ENCODE results near the gene IGF2BP1. TPM values are rescaled to one million over a fixed set of nuclear protein-coding genes. Genes with fewer than 3 reads are reported as not detected.
"Not testable (repeated sequence)": the region's sequence is repeated elsewhere in the genome, so short reads cannot be mapped to it uniquely, and the experiment has no call there.

Gene IGF2BP1
- total and polyA plus RNA-seq, 2 donors = 0.03 to 2.9 TPM

- H3K27ac ChIP-seq (ENCODE audit: low read depth) = no peak overlapping the region
- no peaks in the 10 kb centered on the region for H3K36me3 ChIP-seq (ENCODE audit: insufficient read depth)
- no peak overlapping the region for H3K4me3 ChIP-seq (ENCODE audit: low read depth, low read length)
- 86% methylated on average over 2 of the region's 2 CpGs for WGBS
- no peak for DNase-seq (ENCODE audit: extremely low spot score)
- no peaks in the 10 kb centered on the region for H3K4me1 ChIP-seq (ENCODE audit: insufficient read depth)
Observed at GRCh38 chr17:49069585-49070273, 72.5 kb downstream of the IGF2BP1 start.

- no peak for DNase-seq (ENCODE audit: extremely low spot score)
- Histone ChIP-seq H3K36me3 (ENCODE audit: insufficient read depth) (no peaks in the 10 kb centered on the region), H3K4me3 (ENCODE audit: low read depth, low read length) (no peak overlapping the region), H3K27ac (ENCODE audit: low read depth) (no peak overlapping the region), H3K4me1 (ENCODE audit: insufficient read depth) (no peaks in the 10 kb centered on the region)
- 49% methylated on average over 1 of the region's 1 CpG for WGBS
Observed at GRCh38 chr17:49071106-49071505, 73.9 kb downstream of the IGF2BP1 start.

- Histone ChIP-seq H3K4me1 (ENCODE audit: insufficient read depth) (no peaks in the 10 kb centered on the region), H3K27ac (ENCODE audit: low read depth) (no peak overlapping the region), H3K4me3 (ENCODE audit: low read depth, low read length) (no peak overlapping the region), H3K36me3 (ENCODE audit: insufficient read depth) (no peaks in the 10 kb centered on the region)
- 64% methylated on average over 3 of the region's 3 CpGs for WGBS
- no peak for DNase-seq (ENCODE audit: extremely low spot score)
Observed at GRCh38 chr17:49074851-49075540, 77.8 kb downstream of the IGF2BP1 start.

GRCh38 chr17:49076573-49077384, 79.6 kb downstream of the IGF2BP1 start:
- no peak overlapping the region for H3K27ac ChIP-seq (ENCODE audit: low read depth)
- WGBS = 66% methylated on average over 7 of the region's 7 CpGs
- no peak overlapping the region for H3K4me3 ChIP-seq (ENCODE audit: low read depth, low read length)
- no peaks in the 10 kb centered on the region for H3K36me3 ChIP-seq (ENCODE audit: insufficient read depth)
- DNase-seq (ENCODE audit: extremely low spot score) = no peak
- H3K4me1 ChIP-seq (ENCODE audit: insufficient read depth) = no peaks in the 10 kb centered on the region

GRCh38 chr17:49078248-49078647, 81.1 kb downstream of the IGF2BP1 start:
- no peak for DNase-seq (ENCODE audit: extremely low spot score)
- Histone ChIP-seq H3K36me3 (ENCODE audit: insufficient read depth) (no peaks in the 10 kb centered on the region), H3K27ac (ENCODE audit: low read depth) (no peak overlapping the region), H3K4me3 (ENCODE audit: low read depth, low read length) (no peak overlapping the region), H3K4me1 (ENCODE audit: insufficient read depth) (no peaks in the 10 kb centered on the region)
- 68% methylated on average over 7 of the region's 7 CpGs for WGBS

- Histone ChIP-seq H3K27ac (ENCODE audit: low read depth) (no peak overlapping the region), H3K4me1 (ENCODE audit: insufficient read depth) (no peaks in the 10 kb centered on the region), H3K4me3 (ENCODE audit: low read depth, low read length) (no peak overlapping the region), H3K36me3 (ENCODE audit: insufficient read depth) (no peaks in the 10 kb centered on the region)
- WGBS = 85% methylated on average over 10 of the region's 10 CpGs
- DNase-seq (ENCODE audit: extremely low spot score) = no peak
Observed at GRCh38 chr17:49079840-49080663, 82.9 kb downstream of the IGF2BP1 start.

GRCh38 chr17:49082231-49082630, 85.0 kb downstream of the IGF2BP1 start:
- DNase-seq (ENCODE audit: extremely low spot score) = no peak
- no peaks in the 10 kb centered on the region for H3K36me3 ChIP-seq (ENCODE audit: insufficient read depth)
- H3K4me3 ChIP-seq (ENCODE audit: low read depth, low read length) = no peak overlapping the region
- no peaks in the 10 kb centered on the region for H3K4me1 ChIP-seq (ENCODE audit: insufficient read depth)
- WGBS = 76% methylated on average over 5 of the region's 5 CpGs
- no peak overlapping the region for H3K27ac ChIP-seq (ENCODE audit: low read depth)

- not testable (repeated sequence) for H3K27ac ChIP-seq (ENCODE audit: low read depth); H3K4me3 ChIP-seq (ENCODE audit: low read depth, low read length); DNase-seq (ENCODE audit: extremely low spot score); H3K4me1 ChIP-seq (ENCODE audit: insufficient read depth); H3K36me3 ChIP-seq (ENCODE audit: insufficient read depth)
- WGBS = 55% methylated on average over 2 of the region's 2 CpGs
Observed at GRCh38 chr17:49085046-49085445, 87.9 kb downstream of the IGF2BP1 start.

- no peak overlapping the region for H3K4me3 ChIP-seq (ENCODE audit: low read depth, low read length)
- no peaks in the 10 kb centered on the region for H3K36me3 ChIP-seq (ENCODE audit: insufficient read depth)
- H3K4me1 ChIP-seq (ENCODE audit: insufficient read depth) = no peaks in the 10 kb centered on the region
- 81% methylated on average over 5 of the region's 5 CpGs for WGBS
- H3K27ac ChIP-seq (ENCODE audit: low read depth) = no peak overlapping the region
- no peak for DNase-seq (ENCODE audit: extremely low spot score)
Observed at GRCh38 chr17:49085565-49086315, 88.6 kb downstream of the IGF2BP1 start.

- 50% methylated on average over 1 of the region's 1 CpG for WGBS
Observed at GRCh38 chr17:49086316-49086605, 89.1 kb downstream of the IGF2BP1 start.

GRCh38 chr17:49086649-49087048, 89.5 kb downstream of the IGF2BP1 start:
- Histone ChIP-seq H3K36me3 (ENCODE audit: insufficient read depth) (no peaks in the 10 kb centered on the region), H3K4me1 (ENCODE audit: insufficient read depth) (no peaks in the 10 kb centered on the region), H3K4me3 (ENCODE audit: low read depth, low read length) (no peak overlapping the region), H3K27ac (ENCODE audit: low read depth) (no peak overlapping the region)
- no peak for DNase-seq (ENCODE audit: extremely low spot score)

More at GRCh38 chr17:49086316-49086605, 89.1 kb downstream of the IGF2BP1 start:
- Histone ChIP-seq H3K27ac (ENCODE audit: low read depth) (no peak overlapping the region), H3K4me3 (ENCODE audit: low read depth, low read length) (no peak overlapping the region), H3K36me3 (ENCODE audit: insufficient read depth) (no peaks in the 10 kb centered on the region), H3K4me1 (ENCODE audit: insufficient read depth) (no peaks in the 10 kb centered on the region)
- no peak for DNase-seq (ENCODE audit: extremely low spot score)

GRCh38 chr17:49089094-49089493, 91.9 kb downstream of the IGF2BP1 start:
- Histone ChIP-seq H3K4me1 (ENCODE audit: insufficient read depth) (no peaks in the 10 kb centered on the region), H3K27ac (ENCODE audit: low read depth) (no peak overlapping the region), H3K36me3 (ENCODE audit: insufficient read depth) (no peaks in the 10 kb centered on the region), H3K4me3 (ENCODE audit: low read depth, low read length) (no peak overlapping the region)
- WGBS = 87% methylated on average over 7 of the region's 7 CpGs
- no peak for DNase-seq (ENCODE audit: extremely low spot score)

Measured in urinary bladder (tissue), 4 donors.